Spleen (tissue), 7 donors: ENCODE data around the gene PHOX2B.

Experiments used
- POLR2A ChIP-seq, 3 donors: fragments of 450-650 bp; IDR thresholded peaks; one replicate each; pipeline ENCODE4 v1.5.1; 2017; ENCODE audit warnings: antibody characterized with exemption in 3 of 3, mild to moderate bottlenecking in 1 of 3
- TF ChIP-seq, protein P1 (sequence below), 11 experiments: fragments of 200-600 bp in 7 of 11; fragments of 450-650 bp in 4 of 11; sonication (generic) in 4 of 11; IDR thresholded peaks in 8 of 11; conservative IDR thresholded peaks in 3 of 11; 1 replicate in 7 of 11; 2 replicates in 4 of 11; pipeline versions ENCODE4 v1.4.0 to v1.8.0; 2016 to 2021; ENCODE audit warnings: antibody characterized with exemption in 11 of 11, inconsistent platforms in 4 of 11, mild to moderate bottlenecking in 1 of 11
- donor health status: DM: no; HTN: no; CAD: no; lungs with moderate emphysema.
- donor health status: DM: no; HTN: no; CAD: no.
- donor health status: DM: no; HTN: no; CAD: no.

DNA sequence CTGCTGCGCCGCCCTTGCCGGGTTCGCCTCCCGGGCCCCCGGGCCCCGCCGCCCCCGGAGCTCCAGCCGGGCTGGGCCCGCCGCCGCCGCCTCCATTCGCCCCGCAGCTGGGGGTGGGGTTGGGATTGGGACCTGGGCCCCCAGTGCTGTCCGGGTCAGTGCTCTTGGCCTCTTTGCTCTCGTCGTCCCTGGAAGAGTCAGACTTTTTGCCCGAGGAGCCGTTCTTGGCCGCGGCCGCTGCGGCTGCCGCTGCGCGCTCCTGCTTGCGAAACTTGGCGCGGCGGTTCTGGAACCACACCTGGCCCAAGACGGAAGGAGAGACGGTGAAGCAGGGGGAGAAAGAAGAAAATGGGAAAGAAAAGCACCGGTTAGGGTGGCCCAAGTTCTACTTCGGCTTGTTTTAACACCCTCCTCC lies 2.5 kb downstream of the PHOX2B start:
- no peak for TF ChIP-seq POLR2A (IDR thresholded peaks at IDR 0.05)
- TF ChIP-seq, protein P1, sequence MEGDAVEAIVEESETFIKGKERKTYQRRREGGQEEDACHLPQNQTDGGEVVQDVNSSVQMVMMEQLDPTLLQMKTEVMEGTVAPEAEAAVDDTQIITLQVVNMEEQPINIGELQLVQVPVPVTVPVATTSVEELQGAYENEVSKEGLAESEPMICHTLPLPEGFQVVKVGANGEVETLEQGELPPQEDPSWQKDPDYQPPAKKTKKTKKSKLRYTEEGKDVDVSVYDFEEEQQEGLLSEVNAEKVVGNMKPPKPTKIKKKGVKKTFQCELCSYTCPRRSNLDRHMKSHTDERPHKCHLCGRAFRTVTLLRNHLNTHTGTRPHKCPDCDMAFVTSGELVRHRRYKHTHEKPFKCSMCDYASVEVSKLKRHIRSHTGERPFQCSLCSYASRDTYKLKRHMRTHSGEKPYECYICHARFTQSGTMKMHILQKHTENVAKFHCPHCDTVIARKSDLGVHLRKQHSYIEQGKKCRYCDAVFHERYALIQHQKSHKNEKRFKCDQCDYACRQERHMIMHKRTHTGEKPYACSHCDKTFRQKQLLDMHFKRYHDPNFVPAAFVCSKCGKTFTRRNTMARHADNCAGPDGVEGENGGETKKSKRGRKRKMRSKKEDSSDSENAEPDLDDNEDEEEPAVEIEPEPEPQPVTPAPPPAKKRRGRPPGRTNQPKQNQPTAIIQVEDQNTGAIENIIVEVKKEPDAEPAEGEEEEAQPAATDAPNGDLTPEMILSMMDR (IDR thresholded peaks at IDR 0.05 in 8 of 11, conservative IDR thresholded peaks at IDR 0.05 in 3 of 11), result no peak
